CMK (cell line): ENCODE results near the gene PKD1.

ENCODE experiments used
- DNase-seq: peaks from one replicate; pipeline ENCODE4 v3.0.0-alpha.2; 2010; ENCODE audit warnings: low read depth

PKD1 gene

GRCh38 chr16:2135770-2136490 is at the start of gene PKD1:
Gene PKD1, minus strand, starts transcription at chr16:2135898. Its CDS starts 209 bp downstream, at chr16:2135689.
- peak; percentile 86 for DNase-seq

- DNase-seq, result no peak
These were observed 49.3 kb upstream of the PKD1 start for GRCh38 chr16:2184962-2185361.

- no peak for DNase-seq
These were observed 48.6 kb upstream of the PKD1 start for GRCh38 chr16:2184346-2184745.

- DNase-seq, result no peak
These were observed 48.0 kb upstream of the PKD1 start for GRCh38 chr16:2183671-2184070.

- no peak for DNase-seq
These were observed 46.3 kb upstream of the PKD1 start for GRCh38 chr16:2181952-2182351.

GRCh38 chr16:2180962-2181923 is 45.5 kb upstream of the PKD1 start:
- no peak for DNase-seq

- DNase-seq, result no peak
These were observed 44.8 kb upstream of the PKD1 start for GRCh38 chr16:2180461-2180860.

- DNase-seq, result no peak
These were observed 43.9 kb upstream of the PKD1 start for GRCh38 chr16:2179576-2179975.

GRCh38 chr16:2179107-2179501 is 43.4 kb upstream of the PKD1 start:
- DNase-seq, result no peak

GRCh38 chr16:2178321-2179106 is 42.8 kb upstream of the PKD1 start:
- DNase-seq, result no peak

GRCh38 chr16:2177561-2177960 is 41.9 kb upstream of the PKD1 start:
- DNase-seq, result no peak

- no peak for DNase-seq
These were observed 41.4 kb upstream of the PKD1 start for GRCh38 chr16:2177101-2177500.

- DNase-seq, result no peak
These were observed 40.3 kb upstream of the PKD1 start for GRCh38 chr16:2176047-2176446.

GRCh38 chr16:2175454-2175853 is 39.8 kb upstream of the PKD1 start:
- no peak for DNase-seq

- no peak for DNase-seq
These were observed 38.9 kb upstream of the PKD1 start for GRCh38 chr16:2174396-2175131.

GRCh38 chr16:2173916-2174315 is 38.2 kb upstream of the PKD1 start:
- DNase-seq, result no peak

GRCh38 chr16:2173366-2173765 is 37.7 kb upstream of the PKD1 start:
- DNase-seq, result no peak

GRCh38 chr16:2172688-2173335 is 37.1 kb upstream of the PKD1 start:
- no peak for DNase-seq

GRCh38 chr16:2171601-2172178 is 36.0 kb upstream of the PKD1 start:
- no peak for DNase-seq

- no peak for DNase-seq
These were observed 35.1 kb upstream of the PKD1 start for GRCh38 chr16:2170587-2171435.
